Spleen (tissue), 11 donors: Measurements from ENCODE around the gene FADS6. TPM values are rescaled to one million over a fixed set of nuclear protein-coding genes. Genes with fewer than 3 reads are reported as not detected.

ENCODE experiments used
- DNase-seq: peaks from one replicate; pipeline ENCODE4 v3.0.0-alpha.2; 2020
- H3K27ac ChIP-seq, 8 donors: fragments of 200-600 bp; sonication (generic) in 7 of 8; 1 replicate in 4 of 8; 2 replicates in 4 of 8; pipeline versions ENCODE4 v1.5.0 to v1.8.0; 2016 to 2021; ENCODE audit warnings: inconsistent platforms in 4 of 8, mild to moderate bottlenecking in 4 of 8, moderate library complexity in 1 of 8
- H3K27me3 ChIP-seq, 7 donors: fragments of 200-600 bp; sonication (generic) in 6 of 7; replicated peaks in 1 of 7; 1 replicate in 4 of 7; 2 replicates in 3 of 7; pipeline versions ENCODE4 v1.5.0 to v1.8.0; 2016 to 2021; ENCODE audit warnings: inconsistent platforms in 3 of 7, mild to moderate bottlenecking in 1 of 7
- H3K36me3 ChIP-seq, 6 donors: fragments of 200-600 bp; sonication (generic) in 5 of 6; 1 replicate in 4 of 6; 2 replicates in 2 of 6; pipeline versions ENCODE4 v1.5.0 to v1.8.0; 2016 to 2021; ENCODE audit warnings: inconsistent platforms in 2 of 6
- H3K4me1 ChIP-seq, 6 donors: fragments of 200-600 bp; sonication (generic) in 5 of 6; 1 replicate in 3 of 6; 2 replicates in 3 of 6; pipeline versions ENCODE4 v1.5.0 to v1.8.0; 2016 to 2021; ENCODE audit warnings: inconsistent platforms in 3 of 6
- H3K4me3 ChIP-seq, 8 donors: fragments of 200-600 bp; sonication (generic) in 7 of 8; 1 replicate in 4 of 8; 2 replicates in 4 of 8; pipeline versions ENCODE4 v1.5.0 to v1.8.0; 2016 to 2021; ENCODE audit warnings: inconsistent platforms in 4 of 8, mild to moderate bottlenecking in 4 of 8, moderate library complexity in 2 of 8
- H3K9me3 ChIP-seq, 8 donors: fragments of 200-600 bp; sonication (generic) in 7 of 8; 1 replicate in 4 of 8; 2 replicates in 4 of 8; pipeline versions ENCODE4 v1.5.0 to v1.8.0; 2016 to 2021; ENCODE audit warnings: inconsistent platforms in 4 of 8
- CTCF ChIP-seq, 11 experiments: fragments of 200-600 bp in 7 of 11; fragments of 450-650 bp in 4 of 11; sonication (generic) in 4 of 11; IDR thresholded peaks in 8 of 11; conservative IDR thresholded peaks in 3 of 11; 1 replicate in 7 of 11; 2 replicates in 4 of 11; pipeline versions ENCODE4 v1.4.0 to v1.8.0; 2016 to 2021; ENCODE audit warnings: antibody characterized with exemption in 11 of 11, inconsistent platforms in 4 of 11, mild to moderate bottlenecking in 1 of 11
- POLR2A ChIP-seq, 3 donors: fragments of 450-650 bp; IDR thresholded peaks; one replicate each; pipeline ENCODE4 v1.5.1; 2017; ENCODE audit warnings: antibody characterized with exemption in 3 of 3, mild to moderate bottlenecking in 1 of 3
- POLR2AphosphoS5 ChIP-seq, 3 donors: sonication (generic); formaldehyde crosslinking; IDR thresholded peaks; one replicate each; pipeline ENCODE4 v1.5.1; 2017; ENCODE audit warnings: antibody characterized with exemption in 3 of 3
- WGBS, 5 donors: extraction: QIAGEN DNeasy Blood & Tissue Kit in 3 of 5; methylation state at CpG; one replicate each; pipeline versions ENCODE4 v1.1.5 to v1.1.7; 2013 to 2018; 5-methylcytosine and 5-hydroxymethylcytosine counted together
- intact Hi-C: fragments of 100-400 bp; cut with DNase I; formaldehyde crosslinking; loops from one replicate; pipeline ENCODE4 v1.15.0; 2023; ENCODE audit warnings: low total_unique reads
- polyA plus RNA-seq, 3 donors: library from polyadenylated mRNA; stranded (reverse); fragments of 200-250 nt; gene quantifications; one replicate each; pipeline ENCODE4 v1.2.1, GENCODE V29; 2013
- total RNA-seq, 7 donors: library from RNA; depleted of rRNA in 3 of 7; stranded (reverse); fragments of >200 nt in 3 of 7; fragmentation: NEBNext Ultra II Directional in 4 of 7; extraction: Animal tissue kit (Norgen Biotek cat#: 25700) in 4 of 7; gene quantifications; one replicate each; pipeline versions ENCODE4 v1.1.0 to v1.2.1, GENCODE V29; 2016 to 2021
- donor health status: healthy with polysubstance abuse.
- donor health status: DM: no; HTN: no; CAD: no; lungs with moderate emphysema.
- donor health status: DM: no; HTN: no; CAD: no.
- donor health status: Bipolar disorder and iron deficiency.
- donor health status: healthy.
- donor health status: DM: no; HTN: no; CAD: no.
- donor health status: DM: yes; HTN: yes; CAD: no.

The FADS6 gene
- total and polyA plus RNA-seq, 10 donors = 0.13 to 8.8 (median 3.3) TPM

- Histone ChIP-seq H3K27ac (no peak overlapping the region), H3K9me3 (no peaks in the 10 kb centered on the region), H3K4me3 (no peak overlapping the region), H3K4me1 (peaks cover 6 to 13% (median 10%) of the 10 kb centered on the region in 6 donors), H3K36me3 (no peaks in the 10 kb centered on the region), H3K27me3 (peaks cover 3 to 89% (median 40%) of the 10 kb centered on the region in 7 donors)
- no peak for TF ChIP-seq CTCF (IDR thresholded peaks at IDR 0.05 in 8 of 11, conservative IDR thresholded peaks at IDR 0.05 in 3 of 11)
- TF ChIP-seq POLR2A (IDR thresholded peaks at IDR 0.05) = no peak
- no peak for TF ChIP-seq POLR2AphosphoS5 (IDR thresholded peaks at IDR 0.05)
- intact Hi-C loops = loop anchor here (10.0 kb wide), 1 partner anchor 144 kb away; no protein-coding TSS in a partner anchor
- DNase-seq = no peak
- 63 to 80% (median 71%) methylated on average over 8 of the region's 8 CpGs for WGBS, 5 donors
Measured at GRCh38 chr17:74938194-74938950, 44.9 kb upstream of the FADS6 start.

GRCh38 chr17:74937064-74938051, 43.9 kb upstream of the FADS6 start:
- no peak overlapping the region for H3K4me3 ChIP-seq

GRCh38 chr17:74936470-74936799, 43.0 kb upstream of the FADS6 start:
- Histone ChIP-seq H3K9me3 (no peaks in the 10 kb centered on the region), H3K36me3 (no peaks in the 10 kb centered on the region), H3K4me3 (peak overlapping the region in 1 of 8 donors; percentile 21), H3K27me3 (peaks cover 3 to 89% (median 40%) of the 10 kb centered on the region in 7 donors), H3K4me1 (peaks cover 6 to 13% (median 10%) of the 10 kb centered on the region in 6 donors), H3K27ac (no peak overlapping the region)
- TF ChIP-seq POLR2A (IDR thresholded peaks at IDR 0.05) (no peak), CTCF (IDR thresholded peaks at IDR 0.05 in 8 of 11, conservative IDR thresholded peaks at IDR 0.05 in 3 of 11) (no peak), POLR2AphosphoS5 (IDR thresholded peaks at IDR 0.05) (no peak)
- 16 to 31% (median 20%) methylated on average over 7 to 12 of the region's 12 CpGs for WGBS, 5 donors
- intact Hi-C loops = loop anchor here (10.0 kb wide), 1 partner anchor 142 kb away; no protein-coding TSS in a partner anchor
- no peak for DNase-seq

More at GRCh38 chr17:74937064-74938051, 43.9 kb upstream of the FADS6 start:
- H3K27me3 ChIP-seq = peaks cover 3 to 89% (median 40%) of the 10 kb centered on the region in 7 donors
- no peak for DNase-seq
- TF ChIP-seq POLR2AphosphoS5 (IDR thresholded peaks at IDR 0.05) = no peak
- TF ChIP-seq POLR2A (IDR thresholded peaks at IDR 0.05) = no peak
- TF ChIP-seq CTCF (IDR thresholded peaks at IDR 0.05 in 8 of 11, conservative IDR thresholded peaks at IDR 0.05 in 3 of 11) = no peak
- H3K9me3 ChIP-seq = no peaks in the 10 kb centered on the region
- 54 to 60% (median 59%) methylated on average over 11 of the region's 11 CpGs for WGBS, 5 donors
- no peak overlapping the region for H3K27ac ChIP-seq
- H3K36me3 ChIP-seq = no peaks in the 10 kb centered on the region
- intact Hi-C loops = loop anchor here (10.0 kb wide), 1 partner anchor 143 kb away; no protein-coding TSS in a partner anchor
- peaks cover 6 to 13% (median 10%) of the 10 kb centered on the region in 6 donors for H3K4me1 ChIP-seq
